Measurements from ENCODE around the gene RAB6C.
"Not testable (repeated sequence)": the region's sequence is repeated elsewhere in the genome, so short reads cannot be mapped to it uniquely, and the experiment has no call there.

Gene RAB6C

DNA sequence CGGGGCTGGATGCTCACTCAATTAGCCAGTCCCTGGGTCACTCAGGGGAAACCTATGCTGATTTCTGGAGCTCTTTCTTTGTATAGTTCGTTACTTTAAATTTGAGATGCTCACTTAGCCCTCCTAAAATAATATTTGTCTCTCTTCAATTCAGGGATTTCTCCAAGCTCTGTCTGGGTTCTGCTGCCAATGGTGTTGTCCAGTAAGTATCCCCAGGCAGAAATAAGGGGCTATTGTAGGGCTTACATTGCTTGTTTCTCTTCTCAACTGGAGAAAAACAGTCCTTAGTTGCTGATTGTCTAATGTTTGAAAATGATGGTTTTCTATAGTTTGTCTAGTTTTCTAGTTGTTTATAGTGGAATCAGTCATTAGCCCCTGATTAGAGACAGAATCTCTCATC, 5.0 kb downstream of the RAB6C start:
- no peak for DNase-seq (ENCODE audit: low read depth)

DNA sequence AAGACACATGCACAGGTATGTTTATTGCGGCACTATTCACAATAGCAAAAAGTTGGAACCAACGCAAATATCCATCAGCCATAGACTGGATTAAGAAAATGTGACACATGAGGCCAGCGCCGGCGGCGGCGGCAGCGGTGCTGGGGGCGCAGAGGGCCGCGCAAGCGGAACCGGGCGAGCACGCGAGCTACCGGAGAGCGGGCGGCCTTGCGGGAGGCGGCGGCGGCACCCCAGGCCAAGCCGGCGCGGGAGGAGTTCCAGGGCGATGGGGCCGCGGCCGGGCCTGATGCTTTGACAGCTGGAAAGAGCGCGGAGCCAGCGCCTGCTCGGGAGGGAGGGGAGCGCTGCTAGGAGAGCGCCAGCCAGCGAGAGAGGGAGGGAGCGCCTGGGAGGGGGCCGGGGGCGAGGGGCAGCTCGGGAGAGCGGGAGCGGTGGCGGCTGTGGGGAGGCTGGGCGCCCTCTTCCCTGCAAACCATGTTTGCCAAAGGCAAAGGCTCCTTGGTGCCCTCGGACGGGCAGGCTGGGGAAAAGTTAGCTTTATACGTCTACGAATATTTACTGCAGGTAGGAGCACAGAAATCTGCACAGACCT, 13.0 kb downstream of the RAB6C start:
- DNase-seq (ENCODE audit: low read depth) = not testable (repeated sequence)

More for the DNA sequence above, 5.0 kb downstream of the RAB6C start:
- no peak overlapping the region for H3K4me3 ChIP-seq (ENCODE audit: low read depth, low read length)

DNA sequence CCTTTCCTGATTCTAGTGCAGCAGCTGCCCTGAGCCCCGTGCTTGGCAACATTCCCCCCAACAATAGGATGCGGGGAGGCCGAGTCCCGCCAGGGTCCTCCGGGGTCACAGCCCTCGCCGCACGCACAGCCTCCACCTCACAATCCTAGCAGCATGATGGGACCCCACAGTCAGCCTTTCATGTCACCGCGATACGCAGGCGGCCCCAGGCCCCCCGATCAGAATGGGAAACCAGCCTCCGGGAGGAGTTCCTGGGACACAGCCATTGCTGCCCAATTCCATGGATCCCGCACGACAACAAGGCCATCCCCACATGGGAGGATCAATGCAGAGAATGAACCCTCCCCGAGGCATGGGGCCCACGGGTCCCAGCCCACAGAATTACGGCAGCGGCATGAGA, 13.7 kb downstream of the RAB6C start:
- DNase-seq (ENCODE audit: low read depth); H3K4me3 ChIP-seq (ENCODE audit: low read depth, low read length): not testable (repeated sequence)

More for the DNA sequence above, 13.0 kb downstream of the RAB6C start:
- H3K4me3 ChIP-seq (ENCODE audit: low read depth, low read length) = not testable (repeated sequence)

DNA sequence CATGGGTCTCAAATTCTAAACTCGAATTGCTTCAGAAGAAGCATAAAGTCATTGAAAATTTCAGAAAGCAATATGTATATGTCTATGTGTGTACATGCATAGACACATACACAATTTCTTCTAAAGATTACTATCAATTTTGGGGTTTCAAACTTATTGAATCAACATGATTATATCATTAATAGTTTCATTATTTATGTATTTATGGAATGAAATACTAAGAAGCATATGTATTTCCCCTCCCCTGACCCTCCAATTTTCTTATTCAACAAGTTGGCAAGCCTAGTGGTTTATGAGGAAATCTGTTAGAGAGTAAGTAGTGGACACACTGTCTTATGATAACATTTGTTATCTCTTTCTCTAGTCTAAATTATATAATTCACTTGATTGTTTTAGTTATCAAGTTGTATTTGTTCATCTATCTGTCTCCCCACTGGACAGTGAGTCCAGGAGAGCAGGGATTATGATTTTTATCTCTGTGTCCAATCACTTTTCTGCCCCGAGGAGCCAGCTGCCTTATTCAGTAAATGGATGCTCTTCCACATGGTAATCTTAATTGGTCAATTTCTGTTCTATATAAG, 17.3 kb downstream of the RAB6C start:
- not testable (repeated sequence) for DNase-seq (ENCODE audit: low read depth); H3K4me3 ChIP-seq (ENCODE audit: low read depth, low read length)

DNA sequence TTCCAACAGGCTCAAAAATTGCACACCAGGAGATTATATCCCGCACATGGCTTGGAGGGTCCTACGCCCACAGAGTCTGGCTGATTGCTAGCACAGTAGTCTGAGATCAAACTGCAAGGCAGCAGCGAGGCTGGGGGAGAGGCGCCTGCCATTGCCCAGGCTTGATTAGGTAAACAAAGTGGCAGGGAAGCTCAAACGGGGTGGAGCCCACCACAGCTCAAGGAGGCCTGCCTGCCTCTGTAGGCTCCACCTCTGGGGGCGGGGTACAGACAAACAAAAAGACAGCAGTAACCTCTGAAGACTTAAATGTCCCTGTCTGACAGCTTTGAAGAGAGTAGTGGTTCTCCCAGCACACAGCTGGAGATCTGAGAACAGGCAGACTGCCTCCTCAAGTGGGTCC, 19.3 kb downstream of the RAB6C start:
- not testable (repeated sequence) for DNase-seq (ENCODE audit: low read depth); H3K4me3 ChIP-seq (ENCODE audit: low read depth, low read length)

DNA sequence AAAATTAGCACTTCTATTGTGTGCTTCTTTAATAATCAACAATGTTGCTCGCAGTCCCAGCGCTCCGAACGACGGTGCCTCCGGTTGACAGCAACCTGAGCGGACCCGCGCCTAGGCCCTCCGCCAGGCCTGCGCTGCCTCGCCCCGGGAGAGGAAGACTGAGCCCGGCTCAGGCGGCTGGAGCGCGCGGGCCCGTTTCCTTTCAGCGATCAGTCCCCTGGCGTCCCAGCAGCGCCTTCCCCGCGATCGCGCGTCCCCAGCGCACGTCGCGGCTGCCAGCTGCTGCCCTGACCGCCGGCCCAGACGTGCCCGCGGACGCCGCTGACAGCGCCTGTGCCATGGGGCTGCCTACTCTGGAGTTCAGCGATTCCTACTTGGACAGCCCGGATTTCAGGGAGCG, 26.4 kb downstream of the RAB6C start:
- not testable (repeated sequence) for H3K4me3 ChIP-seq (ENCODE audit: low read depth, low read length); DNase-seq (ENCODE audit: low read depth)

DNA sequence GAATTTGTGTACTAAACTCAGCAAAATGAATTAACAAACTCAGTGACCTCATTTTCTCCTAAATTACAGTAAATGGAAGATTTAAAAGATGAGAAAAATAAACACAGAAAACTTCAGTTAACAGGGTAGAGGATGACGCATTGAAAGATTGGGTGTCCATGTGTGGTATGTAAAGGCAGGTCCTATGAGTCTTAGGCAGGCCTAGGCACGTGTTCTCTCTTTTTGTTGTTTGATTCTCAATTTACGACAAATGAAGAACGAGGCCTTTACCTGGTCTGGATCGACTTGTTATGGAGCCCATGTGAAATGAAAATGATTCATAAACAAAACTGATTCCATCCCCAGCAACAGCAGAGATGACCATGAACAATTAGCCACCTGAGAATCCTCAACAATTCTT, 37.2 kb downstream of the RAB6C start:
- not testable (repeated sequence) for DNase-seq (ENCODE audit: low read depth); H3K4me3 ChIP-seq (ENCODE audit: low read depth, low read length)

DNA sequence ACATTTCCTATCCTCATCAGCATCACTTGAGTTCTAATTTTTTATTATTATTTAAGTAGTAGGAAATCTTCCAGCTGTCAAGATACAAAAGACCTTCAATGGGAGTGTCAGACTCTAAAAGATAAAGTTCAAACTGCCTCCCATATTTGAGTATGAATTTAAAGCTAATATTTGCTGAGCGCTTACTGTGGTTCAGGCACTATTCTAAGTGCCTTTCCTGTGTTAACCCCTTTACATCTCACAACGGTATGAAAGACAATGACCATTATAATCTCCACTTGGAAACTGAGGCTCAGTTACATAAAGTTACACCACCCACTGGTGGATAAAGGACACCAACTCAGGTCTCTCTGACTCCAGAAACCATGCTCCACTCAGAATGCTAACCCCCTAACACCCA, 39.9 kb downstream of the RAB6C start:
- no peak overlapping the region for H3K4me3 ChIP-seq (ENCODE audit: low read depth, low read length)
- DNase-seq (ENCODE audit: low read depth) = no peak

DNA sequence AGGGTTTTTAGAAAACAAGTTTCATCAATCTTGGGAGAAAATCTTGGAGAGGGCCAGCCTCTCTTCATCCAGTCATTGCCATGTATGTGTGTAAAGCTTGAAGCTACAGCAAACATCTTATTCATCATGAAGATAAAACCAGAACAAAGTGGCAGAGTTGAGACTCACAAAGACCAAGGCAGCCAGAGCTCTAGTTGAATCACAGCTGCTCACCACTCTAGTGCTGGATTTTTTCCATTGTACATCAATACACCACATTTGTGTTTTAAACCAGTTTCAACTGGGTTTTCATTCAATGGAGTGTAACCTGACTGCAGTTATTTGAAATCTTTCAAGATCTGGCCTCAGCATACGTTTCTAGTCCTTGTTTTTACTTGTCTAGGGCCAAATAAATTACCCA, 40.6 kb downstream of the RAB6C start:
- not testable (repeated sequence) for DNase-seq (ENCODE audit: low read depth)

DNA sequence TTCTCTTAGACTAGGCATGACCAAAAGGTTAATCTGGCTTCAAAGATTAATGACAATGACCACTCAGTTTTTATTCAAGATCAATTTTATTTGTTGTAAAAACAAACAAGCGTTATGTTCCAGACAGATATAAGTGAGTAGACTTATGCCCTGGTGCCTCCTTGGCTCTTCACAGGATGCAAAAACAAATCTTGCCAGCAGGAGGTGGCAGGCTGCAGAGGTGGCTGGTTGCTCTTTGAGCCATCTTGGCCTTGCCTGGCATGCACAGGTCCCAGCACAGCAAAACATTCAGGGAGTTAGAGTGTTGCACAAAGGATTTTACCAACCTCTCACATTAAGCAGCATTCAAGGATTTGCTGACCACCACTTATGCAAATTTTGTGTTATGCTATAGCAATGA, 46.5 kb downstream of the RAB6C start:
- H3K4me3 ChIP-seq (ENCODE audit: low read depth, low read length); DNase-seq (ENCODE audit: low read depth): not testable (repeated sequence)

More for the DNA sequence above, 40.6 kb downstream of the RAB6C start:
- not testable (repeated sequence) for H3K4me3 ChIP-seq (ENCODE audit: low read depth, low read length)
